KMS-11 (cell line): ENCODE measurements around the gene NFATC1.

Source experiments
- H2AFZ ChIP-seq: fragments of 200-600 bp; sonication (generic); 2 replicates; pipeline ENCODE4 v1.6.1; 2016; ENCODE audit warnings: antibody characterized with exemption, mixed run types, low read depth
- H3K27ac ChIP-seq: fragments of 200-600 bp; sonication (generic); 2 replicates; pipeline ENCODE4 v1.6.1; 2016; ENCODE audit warnings: mild to moderate bottlenecking, mixed run types
- H3K27me3 ChIP-seq: fragments of 200-600 bp; sonication (generic); 2 replicates; pipeline ENCODE4 v1.6.1; 2017; ENCODE audit warnings: mild to moderate bottlenecking, low read depth, mixed run types, moderate library complexity; ENCODE audit not compliant: insufficient read depth
- H3K36me3 ChIP-seq: fragments of 200-600 bp; sonication (generic); 2 replicates; pipeline ENCODE4 v1.6.1; 2017; ENCODE audit warnings: mild to moderate bottlenecking, mixed run types; ENCODE audit not compliant: insufficient read depth
- H3K4me1 ChIP-seq: fragments of 200-600 bp; sonication (generic); 2 replicates; pipeline ENCODE4 v1.6.1; 2016; ENCODE audit warnings: mild to moderate bottlenecking, low read depth, mixed run types; ENCODE audit not compliant: poor library complexity, severe bottlenecking
- H3K4me2 ChIP-seq: fragments of 200-600 bp; sonication (generic); 2 replicates; pipeline ENCODE4 v1.7.0; 2016; ENCODE audit warnings: mild to moderate bottlenecking, mixed run types
- H3K4me3 ChIP-seq: fragments of 200-600 bp; sonication (generic); IDR thresholded peaks from 2 replicates; pipeline ENCODE4 v1.6.1; 2017; ENCODE audit warnings: low read depth, low read length, mixed read lengths; ENCODE audit not compliant: insufficient read depth
- H3K79me2 ChIP-seq: fragments of 200-600 bp; sonication (generic); 2 replicates; pipeline ENCODE4 v1.6.1; 2016; ENCODE audit warnings: low read depth, mixed run types; ENCODE audit not compliant: insufficient read depth
- H3K9ac ChIP-seq: fragments of 200-600 bp; sonication (generic); 2 replicates; pipeline ENCODE4 v1.6.1; 2016; ENCODE audit warnings: mild to moderate bottlenecking, mixed run types
- H4K20me1 ChIP-seq: fragments of 200-600 bp; sonication (generic); 2 replicates; pipeline ENCODE4 v1.6.1; 2016; ENCODE audit warnings: mild to moderate bottlenecking, mixed run types; ENCODE audit not compliant: insufficient read depth
- CTCF ChIP-seq: fragments of 200-600 bp; sonication (generic); conservative IDR thresholded peaks from 2 replicates; pipeline ENCODE4 v1.6.1; 2017; ENCODE audit warnings: low read depth, mild to moderate bottlenecking, antibody characterized with exemption, low read length, moderate library complexity, mixed read lengths

The NFATC1 gene

GRCh38 chr18:79402209-79402576, 6.5 kb downstream of the NFATC1 start:
- no peaks in the 10 kb centered on the region; the same call in 1 of the 2 replicates for H3K79me2 ChIP-seq
- TF ChIP-seq CTCF, result no peak
- H3K27ac ChIP-seq, result no peak overlapping the region
- no peaks in the 10 kb centered on the region; the same call in 1 of the 2 replicates for H3K27me3 ChIP-seq
- peaks cover 5% of the 10 kb centered on the region for H3K4me1 ChIP-seq
- no peak overlapping the region for H3K9ac ChIP-seq
- no peaks in the 10 kb centered on the region for H3K36me3 ChIP-seq
- no peaks in the 10 kb centered on the region for H4K20me1 ChIP-seq
- H3K4me2 ChIP-seq, result no peak overlapping the region
- no peak overlapping the region for H3K4me3 ChIP-seq
- H2AFZ ChIP-seq, result no peak overlapping the region

- H3K79me2 ChIP-seq, result no peaks in the 10 kb centered on the region; the same call in 1 of the 2 replicates
- no peaks in the 10 kb centered on the region for H4K20me1 ChIP-seq
- H3K4me1 ChIP-seq, result peaks cover 5% of the 10 kb centered on the region
- H3K27me3 ChIP-seq, result no peaks in the 10 kb centered on the region
- no peak overlapping the region for H3K4me3 ChIP-seq
- H3K36me3 ChIP-seq, result no peaks in the 10 kb centered on the region
- H3K4me2 ChIP-seq, result no peak overlapping the region
- TF ChIP-seq CTCF, result no peak
- no peak overlapping the region for H2AFZ ChIP-seq
- H3K27ac ChIP-seq, result no peak overlapping the region
- no peak overlapping the region for H3K9ac ChIP-seq
These were observed 7.4 kb downstream of the NFATC1 start for GRCh38 chr18:79402977-79403722.

- Histone ChIP-seq H3K4me1 (peaks cover 5% of the 10 kb centered on the region), H3K79me2 (no peaks in the 10 kb centered on the region; the same call in 1 of the 2 replicates), H3K9ac (no peak overlapping the region), H3K4me3 (no peak overlapping the region), H3K36me3 (no peaks in the 10 kb centered on the region), H4K20me1 (no peaks in the 10 kb centered on the region), H3K27ac (no peak overlapping the region), H3K27me3 (no peaks in the 10 kb centered on the region), H3K4me2 (no peak overlapping the region), H2AFZ (no peak overlapping the region)
- no peak for TF ChIP-seq CTCF
These were observed 8.2 kb downstream of the NFATC1 start for GRCh38 chr18:79403723-79404566.

- Histone ChIP-seq H3K4me3 (no peak overlapping the region), H2AFZ (no peak overlapping the region), H3K27ac (no peak overlapping the region), H3K27me3 (no peaks in the 10 kb centered on the region), H3K9ac (no peak overlapping the region), H4K20me1 (no peaks in the 10 kb centered on the region), H3K4me2 (no peak overlapping the region), H3K4me1 (peaks cover 1% of the 10 kb centered on the region), H3K36me3 (no peaks in the 10 kb centered on the region), H3K79me2 (no peaks in the 10 kb centered on the region; the same call in 1 of the 2 replicates)
- TF ChIP-seq CTCF, result no peak
These were observed 8.8 kb downstream of the NFATC1 start for GRCh38 chr18:79404567-79404910.
